HEK293 (cell line): ENCODE measurements around the gene WASF2.

Experiments
- CTCF ChIP-seq: fragments of 450-650 bp; formaldehyde crosslinking; IDR thresholded peaks from 2 replicates; pipeline ENCODE4 v1.5.1; 2016; ENCODE audit warnings: missing biosample characterization, missing genetic modification characterization
- ZNF23 ChIP-seq: fragments of 450-650 bp; formaldehyde crosslinking; IDR thresholded peaks from 2 replicates; pipeline ENCODE4 v1.5.1; 2016; ENCODE audit warnings: missing biosample characterization, missing genetic modification characterization, borderline replicate concordance
- ZNF621 ChIP-seq: fragments of 450-650 bp; formaldehyde crosslinking; IDR thresholded peaks from 2 replicates; pipeline ENCODE4 v1.5.1; 2017; ENCODE audit warnings: missing biosample characterization, missing genetic modification characterization
- ZNF623 ChIP-seq: fragments of 450-650 bp; formaldehyde crosslinking; IDR thresholded peaks from 2 replicates; pipeline ENCODE4 v1.5.1; 2016; ENCODE audit warnings: missing biosample characterization, missing genetic modification characterization
- ZSCAN18 ChIP-seq: fragments of 450-650 bp; formaldehyde crosslinking; IDR thresholded peaks from 2 replicates; pipeline ENCODE4 v1.5.1; 2016; ENCODE audit warnings: missing biosample characterization, missing genetic modification characterization
- TF ChIP-seq, protein P1 (sequence below): fragments of 450-650 bp; formaldehyde crosslinking; IDR thresholded peaks from 2 replicates; pipeline ENCODE4 v1.5.1; 2016; ENCODE audit warnings: missing biosample characterization, missing genetic modification characterization

DNA sequence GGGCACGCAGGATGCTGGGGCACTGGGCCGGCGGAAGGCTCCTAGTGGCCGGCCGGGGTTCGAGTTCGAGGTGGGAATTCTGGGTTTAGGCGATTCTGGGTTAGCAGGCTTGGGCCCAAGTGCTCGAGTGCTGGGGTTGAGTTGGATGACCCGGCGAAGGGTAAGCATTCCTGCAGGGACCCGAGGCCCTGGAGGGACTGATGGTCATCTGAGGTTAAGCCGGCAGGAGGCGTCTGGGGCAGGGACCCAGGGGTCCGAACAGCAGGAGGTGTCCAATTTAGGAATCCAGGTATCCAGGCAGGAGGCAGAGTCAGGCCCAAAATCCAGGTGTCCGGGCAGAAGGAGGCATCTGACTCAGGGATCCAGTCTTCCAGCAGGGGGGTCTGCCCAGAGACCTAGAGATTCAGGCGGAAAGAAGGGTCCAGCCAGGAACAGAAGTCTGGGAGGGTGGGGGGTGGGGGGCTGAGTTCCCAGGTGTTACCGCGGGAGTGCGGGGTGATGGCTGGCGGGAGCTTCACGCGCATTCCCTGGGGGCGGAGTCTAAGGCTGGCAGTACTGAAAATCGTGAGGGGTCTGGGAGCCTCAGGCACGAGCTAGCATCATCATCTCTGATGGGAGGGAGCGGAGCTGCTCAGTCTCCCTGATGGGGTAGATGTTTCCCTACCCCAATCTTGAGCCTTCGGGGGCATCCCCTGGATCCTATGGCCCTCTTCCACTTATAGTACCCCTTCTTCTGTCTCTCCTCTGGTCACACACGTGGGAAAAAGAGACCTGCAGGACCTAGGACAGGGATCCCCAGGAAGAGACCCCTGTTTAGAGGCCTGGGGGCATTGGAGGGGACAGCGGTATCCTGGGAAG is 97.0 kb downstream of the WASF2 start:
- no peak for TF ChIP-seq ZNF623 (tag by site-specific recombination)
- TF ChIP-seq ZNF621 (tag by site-specific recombination): no peak
- TF ChIP-seq ZNF23 (tag by site-specific recombination): no peak
- no peak for TF ChIP-seq ZSCAN18 (tag by site-specific recombination)
- TF ChIP-seq CTCF (tag by site-specific recombination): peak; percentile 42; the same call in 1 of the 2 replicates
- TF ChIP-seq, protein P1, sequence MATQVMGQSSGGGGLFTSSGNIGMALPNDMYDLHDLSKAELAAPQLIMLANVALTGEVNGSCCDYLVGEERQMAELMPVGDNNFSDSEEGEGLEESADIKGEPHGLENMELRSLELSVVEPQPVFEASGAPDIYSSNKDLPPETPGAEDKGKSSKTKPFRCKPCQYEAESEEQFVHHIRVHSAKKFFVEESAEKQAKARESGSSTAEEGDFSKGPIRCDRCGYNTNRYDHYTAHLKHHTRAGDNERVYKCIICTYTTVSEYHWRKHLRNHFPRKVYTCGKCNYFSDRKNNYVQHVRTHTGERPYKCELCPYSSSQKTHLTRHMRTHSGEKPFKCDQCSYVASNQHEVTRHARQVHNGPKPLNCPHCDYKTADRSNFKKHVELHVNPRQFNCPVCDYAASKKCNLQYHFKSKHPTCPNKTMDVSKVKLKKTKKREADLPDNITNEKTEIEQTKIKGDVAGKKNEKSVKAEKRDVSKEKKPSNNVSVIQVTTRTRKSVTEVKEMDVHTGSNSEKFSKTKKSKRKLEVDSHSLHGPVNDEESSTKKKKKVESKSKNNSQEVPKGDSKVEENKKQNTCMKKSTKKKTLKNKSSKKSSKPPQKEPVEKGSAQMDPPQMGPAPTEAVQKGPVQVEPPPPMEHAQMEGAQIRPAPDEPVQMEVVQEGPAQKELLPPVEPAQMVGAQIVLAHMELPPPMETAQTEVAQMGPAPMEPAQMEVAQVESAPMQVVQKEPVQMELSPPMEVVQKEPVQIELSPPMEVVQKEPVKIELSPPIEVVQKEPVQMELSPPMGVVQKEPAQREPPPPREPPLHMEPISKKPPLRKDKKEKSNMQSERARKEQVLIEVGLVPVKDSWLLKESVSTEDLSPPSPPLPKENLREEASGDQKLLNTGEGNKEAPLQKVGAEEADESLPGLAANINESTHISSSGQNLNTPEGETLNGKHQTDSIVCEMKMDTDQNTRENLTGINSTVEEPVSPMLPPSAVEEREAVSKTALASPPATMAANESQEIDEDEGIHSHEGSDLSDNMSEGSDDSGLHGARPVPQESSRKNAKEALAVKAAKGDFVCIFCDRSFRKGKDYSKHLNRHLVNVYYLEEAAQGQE (tag by site-specific recombination): 0 out of 2 replicates have a peak, but pooled peaks have one; percentile 40
